PC-3 (cell line): ENCODE data around the gene TNFRSF12A.

Experiments
- CTCF ChIP-seq: fragments of 300-600 bp; sonication (generic); conservative IDR thresholded peaks from 2 replicates; pipeline ENCODE4 v1.5.1; 2017; ENCODE audit warnings: antibody characterized with exemption, low read depth, mild to moderate bottlenecking, low read length
- EZH2 ChIP-seq: fragments of 300-600 bp; sonication (generic); IDR thresholded peaks from one replicate; pipeline ENCODE4 v1.6.1; 2017; ENCODE audit warnings: antibody characterized with exemption, mild to moderate bottlenecking, low read length; ENCODE audit not compliant: unreplicated experiment
- EZH2phosphoT487 ChIP-seq: fragments of 300-600 bp; sonication (generic); IDR thresholded peaks from 2 replicates; pipeline ENCODE4 v1.6.1; 2018; ENCODE audit warnings: mild to moderate bottlenecking, antibody characterized with exemption, low read length, borderline replicate concordance

- no peak for TF ChIP-seq CTCF
- no peak for TF ChIP-seq EZH2phosphoT487
- TF ChIP-seq EZH2: no peak
Measured at GRCh38 chr16:3004319-3004718, 15.8 kb upstream of the TNFRSF12A start.
